SK-N-DZ (cell line): Measurements from ENCODE around the gene PIP4K2A.
"Not testable (repeated sequence)": the region's sequence is repeated elsewhere in the genome, so short reads cannot be mapped to it uniquely, and the experiment has no call there.

Experiments
- DNase-seq: peaks from one replicate; pipeline ENCODE4 v3.0.0-alpha.2; 2015; ENCODE audit warnings: low spot score

Gene PIP4K2A

GRCh38 chr10:22693860-22694259 lies 20.5 kb downstream of the PIP4K2A start:
- DNase-seq = no peak

- no peak for DNase-seq
Measured at GRCh38 chr10:22693371-22693784, 21.0 kb downstream of the PIP4K2A start.

GRCh38 chr10:22692119-22692518 lies 22.3 kb downstream of the PIP4K2A start:
- DNase-seq = not testable (repeated sequence)

- DNase-seq = no peak
Measured at GRCh38 chr10:22690614-22691431, 23.6 kb downstream of the PIP4K2A start.

- DNase-seq = no peak
Measured at GRCh38 chr10:22690158-22690557, 24.2 kb downstream of the PIP4K2A start.

GRCh38 chr10:22686347-22686746 lies 28.0 kb downstream of the PIP4K2A start:
- DNase-seq = no peak

GRCh38 chr10:22685926-22686325 lies 28.5 kb downstream of the PIP4K2A start:
- no peak for DNase-seq

DNA sequence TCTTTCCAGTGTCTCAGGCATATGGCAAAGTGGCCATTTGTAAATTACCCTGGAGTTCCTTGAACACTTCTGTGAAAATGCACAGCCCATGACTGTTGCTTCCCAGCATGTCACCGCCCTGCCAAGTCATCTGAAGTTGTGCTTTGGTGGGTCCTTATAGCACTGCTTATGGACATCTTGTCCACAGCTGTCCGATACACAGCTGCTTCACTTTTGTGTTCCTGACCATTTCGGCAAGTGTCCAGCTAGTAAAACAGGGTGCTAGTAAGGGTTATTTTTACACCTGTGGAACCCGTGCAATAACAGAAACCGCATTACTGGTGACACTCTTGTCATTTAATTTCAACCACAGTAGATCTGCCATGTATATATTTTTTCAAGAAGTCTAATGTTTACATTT lies 29.7 kb downstream of the PIP4K2A start:
- no peak for DNase-seq

GRCh38 chr10:22683140-22683389 lies 31.3 kb downstream of the PIP4K2A start:
- no peak for DNase-seq

- no peak for DNase-seq
Measured at GRCh38 chr10:22682237-22683139, 31.9 kb downstream of the PIP4K2A start.

GRCh38 chr10:22681783-22682183 lies 32.6 kb downstream of the PIP4K2A start:
- DNase-seq = no peak

DNA sequence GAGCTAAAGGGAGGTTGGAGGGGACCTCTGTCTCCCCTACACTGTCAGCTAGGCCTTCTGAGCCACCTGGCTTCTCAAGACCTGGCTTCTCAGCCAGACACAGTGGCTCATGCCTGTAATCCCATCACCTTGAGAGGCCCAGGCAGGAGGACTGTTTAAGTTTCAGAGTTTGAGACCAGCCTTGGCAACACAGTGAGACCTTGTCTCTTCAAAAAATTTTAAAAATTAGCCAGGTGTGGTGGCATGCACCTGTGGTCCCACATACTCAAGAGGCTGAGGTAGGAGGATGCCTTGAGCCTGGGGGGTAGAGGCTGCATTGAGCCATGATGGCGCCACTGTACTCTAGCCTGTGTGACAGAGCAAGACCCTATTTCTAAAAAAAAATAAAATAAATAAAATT lies 33.1 kb downstream of the PIP4K2A start:
- DNase-seq = no peak

DNA sequence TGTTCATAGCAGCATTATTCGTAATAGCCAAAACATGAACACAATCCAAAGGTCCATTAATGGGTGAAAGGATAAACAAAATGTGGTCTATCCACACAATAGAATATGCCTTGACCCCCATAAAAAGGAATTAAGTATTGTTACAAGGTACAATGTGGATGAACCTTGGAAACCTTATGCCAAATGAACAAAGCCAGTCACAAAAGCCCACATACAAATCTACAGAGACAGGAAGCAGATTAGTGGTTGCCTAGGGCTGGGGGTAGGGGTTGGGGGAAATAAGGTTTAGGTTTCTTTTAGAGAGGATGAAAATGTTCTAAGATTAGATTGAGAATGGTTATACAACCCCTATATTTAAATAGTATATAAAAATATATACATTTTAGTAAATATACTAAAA lies 34.8 kb downstream of the PIP4K2A start:
- DNase-seq = no peak

- no peak for DNase-seq
Measured at GRCh38 chr10:22677333-22677732, 37.0 kb downstream of the PIP4K2A start.

DNA sequence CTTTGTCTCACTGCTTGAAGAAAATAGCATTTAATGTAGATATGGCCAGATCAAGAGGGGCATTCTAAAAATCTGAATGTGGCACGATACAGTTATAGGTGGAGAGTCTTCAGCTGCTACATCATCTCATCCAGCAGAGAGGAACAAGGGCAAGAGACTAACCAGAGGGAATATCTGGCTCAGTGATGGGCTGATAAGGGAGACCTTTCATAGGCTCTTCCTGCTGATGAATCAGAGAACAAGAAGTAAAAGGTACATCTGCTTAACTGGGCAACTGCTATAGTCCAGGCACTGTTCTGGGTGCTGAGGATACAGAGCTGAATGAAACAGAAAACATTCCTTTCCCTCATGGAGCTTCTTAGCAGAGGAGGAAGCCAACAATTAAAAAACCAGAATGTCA lies 37.9 kb downstream of the PIP4K2A start:
- DNase-seq = no peak

- no peak for DNase-seq
Measured at GRCh38 chr10:22674573-22674930, 39.8 kb downstream of the PIP4K2A start.

- no peak for DNase-seq
Measured at GRCh38 chr10:22673785-22674572, 40.4 kb downstream of the PIP4K2A start.

- DNase-seq = no peak
Measured at GRCh38 chr10:22673091-22673392, 41.3 kb downstream of the PIP4K2A start.

GRCh38 chr10:22672319-22673090 lies 41.9 kb downstream of the PIP4K2A start:
- DNase-seq = no peak

DNA sequence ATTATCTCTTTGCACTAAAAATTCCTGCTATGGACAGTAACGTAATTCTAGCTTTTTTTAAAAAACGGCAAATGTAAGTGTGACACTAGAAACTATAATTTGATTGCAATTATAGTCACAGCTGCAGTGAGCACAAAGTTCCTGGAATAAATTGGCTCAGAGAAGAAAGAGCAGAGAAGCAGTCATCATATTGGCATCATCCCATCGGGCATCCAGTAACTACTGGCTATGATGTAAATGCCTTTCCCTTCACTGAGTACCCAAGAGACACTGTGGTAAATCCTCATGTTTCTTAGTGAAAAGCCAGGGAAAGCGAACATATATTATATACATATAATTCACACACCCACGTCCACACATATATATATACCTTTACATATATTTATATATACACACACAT lies 43.6 kb downstream of the PIP4K2A start:
- DNase-seq = no peak

- DNase-seq = no peak
Measured at GRCh38 chr10:22669163-22669711, 45.1 kb downstream of the PIP4K2A start.
